Activated CD4-positive, alpha-beta T cell treated with anti-CD3 and anti-CD28 coated beads, Interleukin-2, Interleukin-4, amounts not matched to agents 100 ng/mL and 50 ng/mL, durations not matched to agents 16 hours and 8 hours (primary cell): ENCODE measurements around the gene GNG2.

Source experiments
- DNase-seq: peaks from one replicate; pipeline ENCODE4 v3.0.0-alpha.2; 2020; ENCODE audit warnings: low spot score

GNG2 gene

GRCh38 chr14:51996148-51996746, 135.8 kb downstream of the GNG2 start:
- peak; percentile 24 for DNase-seq

GRCh38 chr14:51998348-51998747, 137.9 kb downstream of the GNG2 start:
- no peak for DNase-seq

GRCh38 chr14:51999084-51999483, 138.7 kb downstream of the GNG2 start:
- no peak for DNase-seq

- DNase-seq = no peak
Measured at GRCh38 chr14:52000019-52000582, 139.7 kb downstream of the GNG2 start.

GRCh38 chr14:52000696-52001095, 140.3 kb downstream of the GNG2 start:
- DNase-seq = no peak

- DNase-seq = no peak
Measured at GRCh38 chr14:52002542-52002941, 142.1 kb downstream of the GNG2 start.

GRCh38 chr14:52003324-52003723, 142.9 kb downstream of the GNG2 start:
- DNase-seq = no peak

GRCh38 chr14:52005625-52006024, 145.2 kb downstream of the GNG2 start:
- DNase-seq = no peak

- DNase-seq = no peak
Measured at GRCh38 chr14:52006361-52006760, 145.9 kb downstream of the GNG2 start.

- DNase-seq = no peak
Measured at GRCh38 chr14:52007211-52007610, 146.8 kb downstream of the GNG2 start.

GRCh38 chr14:52007637-52008036, 147.2 kb downstream of the GNG2 start:
- DNase-seq = no peak

- DNase-seq = no peak
Measured at GRCh38 chr14:52008136-52008535, 147.7 kb downstream of the GNG2 start.

GRCh38 chr14:52010173-52010693, 149.8 kb downstream of the GNG2 start:
- no peak for DNase-seq

GRCh38 chr14:52011523-52011922, 151.1 kb downstream of the GNG2 start:
- no peak for DNase-seq

- DNase-seq = no peak
Measured at GRCh38 chr14:52012635-52013034, 152.2 kb downstream of the GNG2 start.

- DNase-seq = no peak
Measured at GRCh38 chr14:52013984-52014600, 153.7 kb downstream of the GNG2 start.

- no peak for DNase-seq
Measured at GRCh38 chr14:52014601-52015267, 154.3 kb downstream of the GNG2 start.

- no peak for DNase-seq
Measured at GRCh38 chr14:52015411-52016030, 155.1 kb downstream of the GNG2 start.

GRCh38 chr14:52018252-52018651, 157.8 kb downstream of the GNG2 start:
- DNase-seq = no peak

- DNase-seq = no peak
Measured at GRCh38 chr14:52018970-52019369, 158.6 kb downstream of the GNG2 start.
